ENCODE results near the gene FBXO36. TPM values are rescaled to one million over a fixed set of nuclear protein-coding genes. Genes with fewer than 3 reads are reported as not detected.

FBXO36 gene
- total RNA-seq (1 to 10 TPM; 2.9 to 3.5 (median 3.1) TPM), polyA plus RNA-seq (1 to 10 TPM in 1 of 3 donors, under 1 TPM in 2; 0.90 to 2.4 (median 0.92) TPM)

- H3K27ac ChIP-seq, result peak within 1 kb of the TSS; percentile 99 to 100 (median 100)
- DNase-seq, result no peak
- WGBS, 2 donors, result 1% methylated on average over 61 of the region's 61 CpGs
- H3K27me3 ChIP-seq, result no peaks in the 10 kb centered on the region
- peak within 1 kb of the TSS; percentile 85 to 95 (median 92) for H3K4me3 ChIP-seq
- peaks cover 0 to 3% (median 0%) of the 10 kb centered on the region in 4 donors for H3K36me3 ChIP-seq
- intact Hi-C loops (cut with DNase I), result loop anchor here (10.0 kb wide), 2 partner anchors 118 to 492 kb away; partner anchors contain the start of gene SP100
- no peaks in the 10 kb centered on the region for H3K9me3 ChIP-seq
- TF ChIP-seq EP300 (IDR thresholded peaks at IDR 0.05), result no peak
- H3K4me1 ChIP-seq, result peaks cover 0 to 32% (median 29%) of the 10 kb centered on the region in 4 donors
These were observed at the start of gene FBXO36 for GRCh38 chr2:229922449-229923386. Gene FBXO36 (plus strand): TSS chr2:229922503. CDS start chr2:229922514, 11 bp downstream.

- TF ChIP-seq EP300 (IDR thresholded peaks at IDR 0.05), result no peak
- TF ChIP-seq CTCF (IDR thresholded peaks at IDR 0.05), result no peak
- no peak for TF ChIP-seq POLR2AphosphoS5 (IDR thresholded peaks at IDR 0.05)
- no peak for TF ChIP-seq POLR2A (IDR thresholded peaks at IDR 0.05)
- WGBS, 2 donors, result 48 to 81% methylated on average over 1 of the region's 1 CpG
- intact Hi-C loops (cut with DNase I), result no loop called here
- Histone ChIP-seq H3K9me3 (no peaks in the 10 kb centered on the region), H3K36me3 (peaks cover 0 to 19% (median 10%) of the 10 kb centered on the region in 4 donors), H3K27me3 (no peaks in the 10 kb centered on the region), H3K27ac (no peak overlapping the region), H3K4me3 (no peak overlapping the region), H3K4me1 (peaks cover 0 to 42% (median 23%) of the 10 kb centered on the region in 4 donors)
- DNase-seq, result no peak
These were observed 49.2 kb upstream of the FBXO36 start for GRCh38 chr2:229873123-229873581.

- no peak for DNase-seq
- Histone ChIP-seq H3K27me3 (no peaks in the 10 kb centered on the region), H3K36me3 (peaks cover 0 to 34% (median 24%) of the 10 kb centered on the region in 4 donors), H3K9me3 (no peaks in the 10 kb centered on the region), H3K4me3 (no peak overlapping the region), H3K27ac (no peak overlapping the region), H3K4me1 (peaks cover 0 to 29% (median 15%) of the 10 kb centered on the region in 4 donors)
- WGBS, 2 donors, result 69 to 85% methylated on average over 4 of the region's 4 CpGs
- intact Hi-C loops (cut with DNase I), result no loop called here
- no peak for TF ChIP-seq EP300 (IDR thresholded peaks at IDR 0.05)
- no peak for TF ChIP-seq CTCF (IDR thresholded peaks at IDR 0.05)
- TF ChIP-seq POLR2A (IDR thresholded peaks at IDR 0.05), result no peak
- no peak for TF ChIP-seq POLR2AphosphoS5 (IDR thresholded peaks at IDR 0.05)
These were observed 47.7 kb upstream of the FBXO36 start for GRCh38 chr2:229874647-229875046.

- intact Hi-C loops (cut with DNase I), result no loop called here
- Histone ChIP-seq H3K9me3 (no peaks in the 10 kb centered on the region), H3K36me3 (peaks cover 0 to 43% (median 24%) of the 10 kb centered on the region in 4 donors), H3K4me3 (no peak overlapping the region), H3K4me1 (peaks cover 0 to 25% (median 15%) of the 10 kb centered on the region in 4 donors), H3K27me3 (no peaks in the 10 kb centered on the region), H3K27ac (no peak overlapping the region)
- no peak for DNase-seq
- TF ChIP-seq EP300 (IDR thresholded peaks at IDR 0.05) (no peak), POLR2A (IDR thresholded peaks at IDR 0.05) (no peak), POLR2AphosphoS5 (IDR thresholded peaks at IDR 0.05) (no peak), CTCF (IDR thresholded peaks at IDR 0.05) (no peak)
- 82 to 89% methylated on average over 2 of the region's 2 CpGs for WGBS, 2 donors
These were observed 46.8 kb upstream of the FBXO36 start for GRCh38 chr2:229875549-229875948.

Data from sigmoid colon (tissue), 7 donors.